SK-N-MC (cell line): ENCODE results near the gene NPB.

Experiments used
- DNase-seq: peaks from one replicate; pipeline ENCODE4 v3.0.0-alpha.2; 2011; ENCODE audit warnings: low read depth, low spot score
- H3K27ac ChIP-seq: fragments of 200-600 bp; sonication (generic); 2 replicates; pipeline ENCODE4 v1.5.1; 2016; ENCODE audit warnings: mixed run types
- H3K36me3 ChIP-seq: fragments of 200-600 bp; sonication (generic); 2 replicates; pipeline ENCODE4 v1.6.1; 2017; ENCODE audit warnings: antibody characterized with exemption, low read length, mixed read lengths; ENCODE audit not compliant: insufficient read depth
- H3K4me3 ChIP-seq: fragments of 200-600 bp; sonication (generic); 2 replicates; pipeline ENCODE4 v1.5.1; 2016
- H3K9ac ChIP-seq: fragments of 200-600 bp; sonication (generic); 2 replicates; pipeline ENCODE4 v1.8.0; 2017; ENCODE audit warnings: mixed run types, mixed read lengths; ENCODE audit not compliant: insufficient read length
- H3K9me3 ChIP-seq: fragments of 200-600 bp; sonication (generic); 2 replicates; pipeline ENCODE4 v1.6.1; 2017; ENCODE audit warnings: low read depth, mild to moderate bottlenecking, antibody characterized with exemption, low read length, moderate library complexity, mixed read lengths
- EZH2 ChIP-seq: fragments of 200-600 bp; sonication (generic); IDR thresholded peaks from one replicate; pipeline ENCODE4 v1.6.1; 2017; ENCODE audit warnings: antibody characterized with exemption
- FOXP2 ChIP-seq: optimal IDR thresholded peaks from 2 replicates; pipeline ENCODE3; 2011; ENCODE audit warnings: mild to moderate bottlenecking, moderate library complexity; ENCODE audit not compliant: insufficient read depth; ENCODE audit errors: extremely low read length, control extremely low read depth
- POLR2AphosphoS5 ChIP-seq: IDR thresholded peaks from 2 replicates; pipeline ENCODE4 v1.6.1; 2012; ENCODE audit warnings: mild to moderate bottlenecking, low read depth, low read length, borderline replicate concordance

NPB gene

DNA sequence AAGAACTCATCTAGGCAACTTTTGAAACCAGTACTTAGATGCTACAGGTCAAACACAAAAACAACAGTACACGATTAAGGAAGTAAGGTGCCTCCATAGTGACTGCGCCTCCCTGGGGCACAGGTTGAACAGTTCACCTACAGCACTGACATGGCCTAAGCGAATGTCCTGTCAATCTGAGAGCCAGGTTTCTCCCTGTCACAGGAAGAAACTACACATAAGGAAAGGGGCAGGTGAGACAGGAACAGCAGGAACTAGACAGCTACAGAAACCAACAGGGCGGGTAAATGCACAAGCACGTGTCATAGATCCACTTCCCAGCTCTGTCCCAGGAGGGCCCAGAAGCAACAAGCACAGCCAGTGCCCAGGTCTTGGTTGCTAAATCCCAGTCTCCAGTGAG lies 22.9 kb upstream of the NPB start:
- no peak for TF ChIP-seq POLR2AphosphoS5
- no peak for TF ChIP-seq EZH2
- TF ChIP-seq FOXP2 = no peak
- no peak for DNase-seq
- H3K27ac ChIP-seq = no peak overlapping the region
- H3K9me3 ChIP-seq = no peaks in the 10 kb centered on the region
- no peak overlapping the region for H3K9ac ChIP-seq
- peaks cover 58% of the 10 kb centered on the region for H3K36me3 ChIP-seq
- no peak overlapping the region for H3K4me3 ChIP-seq

DNA sequence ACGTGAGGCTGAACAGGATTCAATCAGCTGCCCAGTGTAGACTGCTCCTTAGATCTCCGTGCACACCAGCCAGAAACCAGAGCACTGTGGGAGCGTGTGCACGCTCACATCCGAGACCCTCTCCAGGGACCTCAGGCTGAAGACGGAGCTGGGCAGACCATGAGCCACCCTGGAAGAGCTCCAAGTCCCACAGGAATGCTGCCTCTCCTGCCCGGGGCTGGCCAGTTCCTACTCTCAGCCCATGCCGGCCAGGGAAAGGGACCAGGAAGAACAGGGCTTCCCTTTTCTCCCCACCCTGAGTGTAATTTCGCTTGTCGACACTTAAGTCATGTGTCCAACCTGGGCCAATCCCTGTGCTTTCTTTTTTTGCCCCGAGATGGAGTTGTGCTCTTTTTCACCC lies 17.5 kb upstream of the NPB start:
- TF ChIP-seq EZH2 (no peak), POLR2AphosphoS5 (no peak), FOXP2 (no peak)
- Histone ChIP-seq H3K27ac (no peak overlapping the region), H3K9me3 (no peaks in the 10 kb centered on the region), H3K4me3 (no peak overlapping the region), H3K36me3 (peaks cover 92% of the 10 kb centered on the region), H3K9ac (no peak overlapping the region)
- no peak for DNase-seq

DNA sequence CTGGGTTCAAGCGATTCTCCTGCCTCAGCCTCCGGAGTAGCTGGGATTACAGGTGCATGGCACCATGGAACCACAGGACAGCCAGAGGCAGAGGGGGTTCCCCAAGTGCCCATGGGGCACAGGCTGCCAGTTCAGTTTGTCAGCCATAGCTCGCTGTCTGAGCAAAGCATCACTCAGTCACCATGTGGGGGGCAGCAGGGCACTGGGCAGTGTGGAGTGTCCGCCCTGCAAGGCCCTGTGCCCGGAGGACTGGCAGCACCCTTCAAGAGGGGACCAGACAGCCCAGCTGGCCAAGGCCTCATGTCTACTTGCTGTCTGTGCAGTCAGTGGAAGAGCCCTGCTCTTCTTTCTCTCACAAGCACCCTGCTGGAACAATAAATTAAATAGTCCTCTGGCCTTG lies 17.1 kb upstream of the NPB start:
- Histone ChIP-seq H3K9ac (no peak overlapping the region), H3K9me3 (no peaks in the 10 kb centered on the region), H3K4me3 (no peak overlapping the region), H3K36me3 (peaks cover 92% of the 10 kb centered on the region), H3K27ac (no peak overlapping the region)
- DNase-seq = no peak
- TF ChIP-seq EZH2 (no peak), FOXP2 (no peak), POLR2AphosphoS5 (no peak)

DNA sequence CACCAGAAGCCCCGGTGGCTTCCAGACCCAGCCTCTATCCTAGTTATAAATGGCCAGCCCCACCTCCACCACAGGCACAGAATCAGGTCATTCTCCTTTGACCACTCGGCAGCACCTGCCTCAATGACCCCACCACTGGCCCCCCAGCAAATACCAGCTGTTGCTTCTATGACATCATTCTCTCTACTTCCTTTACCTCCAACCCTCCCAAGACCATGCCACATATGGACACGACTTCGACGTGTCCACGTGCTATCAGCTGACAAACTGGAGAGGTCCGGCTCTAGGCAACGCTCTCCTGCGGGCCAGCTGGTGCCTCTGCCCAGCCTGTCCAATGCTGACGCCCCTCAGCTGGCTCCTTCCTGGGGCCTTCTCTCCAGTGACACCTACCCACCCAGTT lies 16.6 kb upstream of the NPB start:
- no peak for DNase-seq
- Histone ChIP-seq H3K9me3 (no peaks in the 10 kb centered on the region), H3K9ac (no peak overlapping the region), H3K27ac (no peak overlapping the region), H3K36me3 (peaks cover 92% of the 10 kb centered on the region), H3K4me3 (no peak overlapping the region)
- TF ChIP-seq EZH2 (no peak), POLR2AphosphoS5 (no peak), FOXP2 (no peak)

DNA sequence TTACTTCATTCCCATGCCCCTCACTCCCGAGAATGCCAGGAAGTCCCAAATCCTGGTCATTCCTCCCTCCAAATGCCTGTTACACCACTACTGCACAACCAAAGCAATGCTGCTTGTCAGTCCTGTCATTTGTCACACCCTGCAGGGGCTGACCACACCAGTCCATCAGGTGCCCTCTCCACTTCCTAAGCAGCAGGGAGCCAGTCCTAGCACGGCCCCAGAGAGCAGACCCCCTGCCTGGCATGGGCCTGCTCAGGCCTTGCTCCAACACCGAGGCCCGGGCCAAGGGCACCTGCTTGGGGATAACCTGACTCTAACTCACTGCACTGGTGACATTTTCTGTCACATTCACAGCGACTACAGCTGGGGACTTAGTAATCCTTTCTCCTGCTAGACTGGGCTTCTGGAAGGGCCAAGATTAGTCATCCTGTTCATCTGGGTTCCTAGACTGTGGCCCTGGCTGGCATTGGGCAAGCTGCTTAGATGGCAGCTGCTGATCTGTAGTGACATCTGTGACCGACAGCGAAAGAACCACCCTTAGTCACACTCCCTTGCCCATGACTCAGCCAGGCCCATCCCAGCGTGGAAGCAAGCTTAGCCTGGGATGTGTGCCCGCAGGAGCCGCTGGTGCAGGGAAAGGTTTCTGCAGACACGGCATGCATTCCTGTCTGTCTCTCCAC lies 16.0 kb upstream of the NPB start:
- TF ChIP-seq EZH2 (no peak), FOXP2 (no peak), POLR2AphosphoS5 (no peak; the same call in 1 of the 2 replicates)
- peaks cover 89% of the 10 kb centered on the region for H3K36me3 ChIP-seq
- H3K4me3 ChIP-seq = no peak overlapping the region
- H3K9me3 ChIP-seq = no peaks in the 10 kb centered on the region
- no peak overlapping the region for H3K9ac ChIP-seq
- H3K27ac ChIP-seq = no peak overlapping the region
- no peak for DNase-seq

DNA sequence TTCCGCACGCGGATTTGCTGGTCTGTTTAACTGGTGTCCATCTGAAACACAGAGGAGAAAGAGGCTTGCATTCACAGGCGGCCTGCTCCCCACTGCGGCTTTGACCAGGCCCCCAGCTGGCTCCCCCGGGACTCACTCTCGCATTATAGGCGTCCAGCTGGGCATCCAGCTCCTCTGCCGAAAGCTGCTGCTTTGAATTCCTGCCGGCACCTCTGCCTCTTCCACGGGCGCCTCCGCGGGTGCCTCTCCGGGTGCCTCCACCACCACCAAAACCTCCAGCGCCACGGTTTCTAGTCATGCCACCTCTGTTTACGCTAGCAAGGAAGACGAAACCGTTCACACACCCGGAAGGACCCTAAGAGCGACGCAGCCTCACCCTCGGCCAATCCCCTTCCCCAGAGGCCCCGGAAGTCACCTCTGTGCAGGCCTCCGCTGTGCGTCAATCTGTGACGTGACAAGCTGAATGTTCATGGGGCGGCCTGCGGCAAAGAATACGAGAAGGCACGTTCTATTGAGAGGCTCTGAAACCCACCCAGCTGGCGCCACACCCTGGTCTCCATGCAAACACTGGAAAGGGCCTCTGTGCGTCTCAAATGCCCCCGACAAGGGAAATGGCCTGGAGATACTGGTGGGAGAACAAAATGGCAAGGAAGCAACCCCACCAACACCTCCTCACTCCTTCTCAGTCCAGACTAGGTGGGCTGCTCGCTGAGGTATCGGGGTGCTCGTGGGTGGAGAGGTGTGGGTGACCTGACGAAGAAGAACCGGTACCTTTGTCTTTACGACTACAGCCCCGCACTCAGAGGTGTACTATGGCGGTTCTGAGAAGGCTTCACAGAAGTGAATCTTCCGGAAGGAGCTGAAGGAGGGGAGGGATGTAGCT lies 13.7 kb upstream of the NPB start:
- H3K9ac ChIP-seq = no peak overlapping the region
- no peak for DNase-seq
- no peak overlapping the region for H3K4me3 ChIP-seq
- H3K9me3 ChIP-seq = no peaks in the 10 kb centered on the region
- TF ChIP-seq POLR2AphosphoS5 = no peak
- TF ChIP-seq FOXP2 = no peak
- no peak for TF ChIP-seq EZH2
- H3K27ac ChIP-seq = no peak overlapping the region
- peaks cover 70% of the 10 kb centered on the region for H3K36me3 ChIP-seq

DNA sequence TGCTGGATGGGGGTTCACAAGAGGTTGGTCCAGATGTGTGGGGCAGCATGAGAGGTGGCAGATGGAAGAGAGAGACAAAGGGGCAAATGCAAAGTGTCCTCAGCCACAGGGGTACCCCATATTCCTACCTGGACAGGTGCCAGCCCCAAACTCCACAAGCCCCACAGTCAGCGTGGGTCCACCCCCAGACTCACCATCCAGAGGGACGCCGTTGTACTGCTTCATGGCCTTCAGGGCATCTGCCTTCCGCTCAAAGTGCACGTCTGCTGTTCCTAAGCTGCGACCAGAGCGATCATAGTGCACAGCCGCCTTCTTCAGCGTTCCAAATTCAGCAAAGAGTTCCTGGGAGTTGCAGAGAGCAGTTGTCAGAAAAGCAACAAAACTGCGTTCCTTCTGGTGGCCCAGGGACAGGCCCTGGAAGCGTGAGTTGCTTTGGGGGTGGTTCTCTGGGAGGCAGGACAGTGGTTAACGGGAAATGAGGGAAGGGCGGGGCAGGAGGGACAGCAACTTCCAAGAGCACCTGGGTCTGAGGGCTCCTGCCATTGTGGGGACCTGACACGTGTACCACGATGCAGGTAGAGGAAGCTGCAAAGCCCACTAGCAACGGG lies 12.9 kb upstream of the NPB start:
- no peak overlapping the region for H3K9ac ChIP-seq
- no peak overlapping the region for H3K27ac ChIP-seq
- H3K36me3 ChIP-seq = peaks cover 65% of the 10 kb centered on the region
- TF ChIP-seq EZH2 = no peak
- no peak for TF ChIP-seq POLR2AphosphoS5
- no peak for TF ChIP-seq FOXP2
- no peaks in the 10 kb centered on the region for H3K9me3 ChIP-seq
- DNase-seq = no peak
- no peak overlapping the region for H3K4me3 ChIP-seq

DNA sequence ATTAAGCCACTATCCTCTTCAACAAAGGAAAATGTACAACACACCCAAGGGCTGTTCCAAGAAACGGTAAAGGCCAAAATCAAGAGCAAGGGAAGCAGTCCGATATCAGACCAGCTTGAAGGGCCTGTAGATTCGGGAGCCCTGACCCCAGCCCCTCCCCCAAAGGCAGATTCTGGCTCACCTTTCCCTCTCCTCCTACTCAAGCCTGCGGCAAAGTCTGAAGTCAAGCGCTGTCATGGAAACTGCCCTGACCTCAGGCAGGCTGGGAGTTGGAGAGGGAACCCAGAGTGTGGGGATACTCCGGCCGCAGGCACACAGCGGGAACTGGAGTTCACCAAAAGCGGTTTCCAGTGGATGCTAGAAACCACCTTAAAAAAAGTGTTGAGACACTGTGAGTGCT lies 12.4 kb upstream of the NPB start:
- Histone ChIP-seq H3K27ac (peak overlapping the region; percentile 85; the same call in 1 of the 2 replicates), H3K9ac (peak overlapping the region; percentile 93), H3K36me3 (peaks cover 63% of the 10 kb centered on the region)

More for the DNA sequence above, 12.4 kb upstream of the NPB start:
- peak overlapping the region; percentile 80 for H3K4me3 ChIP-seq
- no peak for DNase-seq
- no peaks in the 10 kb centered on the region for H3K9me3 ChIP-seq
- TF ChIP-seq FOXP2 (no peak), EZH2 (no peak), POLR2AphosphoS5 (no peak)
